GM18498 (cell line): Measurements from ENCODE around the gene LYST.
"Not testable (repeated sequence)": the region's sequence is repeated elsewhere in the genome, so short reads cannot be mapped to it uniquely, and the experiment has no call there.

Source experiments
- ATAC-seq: cut with Tn5 transposase; IDR thresholded peaks from one replicate; pipeline ENCODE4 v1.9.1; 2021; ENCODE audit warnings: mild to moderate bottlenecking, moderate library complexity; ENCODE audit not compliant: unreplicated experiment

Gene LYST

DNA sequence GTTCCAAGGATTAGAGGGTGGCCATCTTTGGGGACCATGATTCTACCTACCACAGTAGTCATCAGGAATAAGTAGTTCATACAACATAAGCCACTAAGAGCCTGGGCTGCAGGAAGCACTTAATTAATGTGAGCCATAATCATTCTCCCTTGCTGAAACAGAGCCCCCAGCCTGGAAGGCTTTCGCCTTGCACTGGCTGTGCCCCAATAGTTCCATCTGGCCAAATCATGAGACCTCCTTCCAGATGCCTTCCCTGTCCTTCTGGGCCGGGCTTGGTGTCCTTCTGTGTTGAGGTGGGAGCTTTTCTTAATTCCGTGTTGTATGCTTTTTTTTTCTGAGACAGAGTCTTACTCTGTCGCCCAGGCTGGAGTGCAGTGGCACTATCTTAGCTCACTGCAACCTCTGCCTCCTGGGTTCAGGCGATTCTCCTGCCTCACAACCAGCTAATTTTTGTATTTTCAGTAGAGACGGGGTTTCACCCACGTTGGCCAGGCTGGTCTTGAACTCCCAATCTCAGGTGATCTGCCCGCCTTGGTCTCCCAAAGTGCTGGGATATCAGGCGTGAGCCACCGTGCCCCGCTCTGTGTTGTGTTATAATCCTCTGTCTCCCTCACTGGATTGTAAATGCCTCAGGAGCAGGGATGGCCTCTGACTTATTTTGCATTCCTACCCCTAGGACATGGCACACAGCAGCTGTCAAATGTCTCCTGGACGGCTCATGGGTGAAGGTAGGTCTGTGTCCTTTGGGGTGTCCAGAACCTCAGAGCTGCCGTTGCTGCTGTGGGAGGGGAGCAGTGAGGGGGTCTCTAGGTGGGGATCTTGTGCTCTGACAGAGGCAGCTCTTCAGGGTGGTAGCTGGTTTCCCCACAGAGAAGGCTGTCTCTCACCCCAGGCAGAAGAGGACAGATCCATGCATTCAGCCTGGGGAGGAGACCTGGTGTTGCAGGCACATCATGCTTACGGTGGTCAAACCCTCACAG, 227.2 kb downstream of the LYST start:
- ATAC-seq: no peak

DNA sequence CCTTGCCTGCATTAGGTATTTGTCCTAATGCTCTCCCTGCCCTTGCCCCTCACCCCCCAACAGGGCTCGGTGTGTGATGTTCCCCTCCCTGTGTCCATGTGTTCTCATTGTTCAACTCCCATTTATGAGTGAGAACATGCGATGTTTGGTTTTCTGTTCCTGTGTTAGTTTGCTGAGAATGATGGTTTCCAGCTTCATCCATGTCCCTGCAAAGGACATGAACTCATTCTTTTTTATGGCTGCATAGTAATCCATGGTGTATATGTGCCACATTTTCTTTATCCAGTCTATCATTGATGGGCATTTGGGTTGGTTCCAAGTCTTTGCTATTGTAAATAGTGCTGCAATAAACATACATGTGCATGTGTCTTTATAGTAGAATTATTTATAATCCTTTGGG, 228.1 kb downstream of the LYST start:
- not testable (repeated sequence) for ATAC-seq

DNA sequence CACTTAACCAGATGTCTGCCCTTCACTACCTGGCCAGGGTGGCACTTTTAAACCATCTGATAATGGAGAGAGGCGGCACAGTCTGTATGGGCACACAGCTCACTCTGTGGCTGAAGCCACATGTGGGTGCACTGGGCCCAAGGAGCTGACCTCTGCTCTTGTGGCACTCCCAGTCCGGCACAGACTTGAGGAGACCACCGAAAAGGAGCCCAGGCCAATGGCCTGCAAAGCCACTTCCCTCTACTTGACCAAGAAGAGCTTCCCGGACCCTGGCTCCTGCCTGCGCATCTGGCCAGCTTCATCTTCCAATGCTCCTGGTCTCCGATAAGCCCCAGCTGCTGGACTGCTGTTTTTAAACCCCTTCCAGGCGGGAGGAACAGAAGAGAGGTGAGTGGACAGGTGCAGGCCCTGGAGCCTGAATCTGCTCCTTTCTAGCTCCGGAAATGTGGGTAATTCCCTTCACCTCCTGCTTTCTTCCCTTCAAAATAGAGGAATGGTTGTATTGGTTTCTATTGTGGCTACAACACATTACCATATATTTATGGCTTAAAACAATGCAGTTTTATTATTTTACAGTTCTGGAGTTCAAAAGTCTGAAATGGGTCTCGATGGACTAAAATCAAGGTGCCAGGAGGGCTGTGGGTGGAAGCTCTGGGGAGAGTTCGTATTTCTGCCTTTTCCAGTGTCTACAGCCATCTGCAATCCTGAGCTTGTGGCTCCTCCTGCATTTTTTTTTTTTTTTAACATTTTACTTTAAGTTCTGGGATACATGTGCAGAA, 228.8 kb downstream of the LYST start:
- ATAC-seq: no peak

DNA sequence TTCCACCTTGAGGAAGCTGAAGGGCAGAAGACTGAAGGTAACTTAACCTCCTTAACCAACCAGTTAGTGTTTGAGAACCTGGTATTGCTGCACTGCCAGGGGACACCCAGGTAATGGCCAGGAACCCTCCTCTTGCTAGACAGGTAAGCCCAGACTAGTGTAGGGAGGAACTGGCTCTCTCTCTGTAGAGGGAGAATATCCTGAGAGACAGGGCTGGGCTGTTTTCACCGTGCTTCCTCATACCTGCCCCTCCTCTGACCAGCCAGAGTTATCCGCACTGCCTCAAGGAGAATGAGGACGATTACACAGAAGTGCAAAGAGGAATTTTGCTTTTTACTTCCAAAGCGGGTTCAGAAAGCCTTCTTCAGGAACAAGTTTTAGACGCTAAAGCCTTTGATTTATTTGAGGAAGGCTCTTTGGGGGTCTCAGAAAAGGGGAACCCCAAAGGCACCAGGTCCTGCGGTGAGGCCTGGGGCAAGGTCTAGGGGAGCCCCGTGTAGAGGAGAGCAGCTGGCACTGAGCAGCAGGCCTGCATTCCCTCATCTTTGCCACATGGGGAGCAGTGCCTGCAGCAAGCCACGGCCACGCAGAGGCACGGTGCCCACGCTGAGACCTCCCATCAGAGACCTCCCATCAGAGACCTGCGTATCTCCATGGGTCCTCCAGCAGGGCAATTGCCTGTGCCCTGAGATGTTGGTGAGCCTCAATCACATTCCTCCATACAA, 230.6 kb downstream of the LYST start:
- no peak for ATAC-seq

DNA sequence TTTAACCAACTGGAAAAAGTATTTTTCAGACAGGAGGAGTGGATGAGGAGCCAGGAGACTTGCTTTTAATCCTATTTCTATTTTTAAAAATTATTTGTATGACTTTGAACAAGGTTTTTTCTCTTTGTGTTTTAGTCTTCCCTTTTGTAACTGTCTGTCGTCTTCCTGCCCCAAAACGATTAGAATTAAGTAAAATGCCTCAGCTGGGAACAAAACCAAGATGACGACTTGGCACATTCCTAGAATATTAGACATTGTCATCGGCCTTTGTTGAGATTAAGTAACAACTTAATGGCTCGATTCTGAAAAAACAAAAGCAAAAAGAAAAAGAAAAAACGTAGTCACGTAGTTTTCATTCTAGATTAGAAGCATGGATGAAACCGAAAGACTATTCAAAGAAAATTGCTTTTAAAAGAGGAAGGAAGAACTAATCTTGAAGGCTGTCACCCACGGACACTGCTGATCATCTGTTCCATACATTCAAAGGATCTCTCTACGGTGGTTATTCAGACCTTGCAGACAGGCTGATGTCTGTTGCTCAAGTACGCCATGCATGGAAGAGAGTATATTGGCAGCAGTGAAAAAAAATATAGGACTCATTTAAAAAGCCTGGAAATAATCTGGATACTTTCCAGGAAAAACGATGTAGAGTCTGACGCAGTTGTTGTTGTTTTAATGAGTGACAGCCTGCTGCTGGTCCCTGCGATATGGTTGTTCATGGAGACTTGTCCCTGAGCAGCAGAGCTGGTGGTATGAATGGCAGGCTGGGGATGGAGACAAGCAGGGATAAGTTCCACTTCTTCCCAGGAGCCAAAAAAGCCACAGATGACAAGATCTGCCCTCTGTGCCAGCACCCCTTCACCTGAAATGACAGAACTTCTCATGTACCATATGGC, 234.0 kb downstream of the LYST start:
- ATAC-seq: peak; percentile 89

DNA sequence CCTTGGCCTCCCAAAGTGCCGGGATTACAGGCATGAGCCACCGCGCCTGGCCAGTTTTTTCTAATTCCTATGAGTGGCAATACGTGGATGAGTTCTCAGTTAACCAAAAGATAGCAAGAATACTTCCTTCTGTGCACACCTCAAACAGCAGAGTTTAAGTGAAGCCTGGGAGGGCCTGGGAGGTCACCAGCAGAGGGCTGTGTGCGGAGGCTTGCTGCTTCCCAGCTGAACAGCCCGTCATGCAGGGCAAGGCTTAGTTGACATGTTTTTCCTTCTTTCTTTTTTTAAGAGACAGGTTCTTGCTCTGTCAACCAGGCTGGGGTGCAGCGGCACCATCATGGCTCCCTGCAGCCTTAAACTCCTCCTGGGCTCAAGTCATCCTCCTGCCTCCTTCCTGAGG, 234.9 kb downstream of the LYST start:
- no peak for ATAC-seq

DNA sequence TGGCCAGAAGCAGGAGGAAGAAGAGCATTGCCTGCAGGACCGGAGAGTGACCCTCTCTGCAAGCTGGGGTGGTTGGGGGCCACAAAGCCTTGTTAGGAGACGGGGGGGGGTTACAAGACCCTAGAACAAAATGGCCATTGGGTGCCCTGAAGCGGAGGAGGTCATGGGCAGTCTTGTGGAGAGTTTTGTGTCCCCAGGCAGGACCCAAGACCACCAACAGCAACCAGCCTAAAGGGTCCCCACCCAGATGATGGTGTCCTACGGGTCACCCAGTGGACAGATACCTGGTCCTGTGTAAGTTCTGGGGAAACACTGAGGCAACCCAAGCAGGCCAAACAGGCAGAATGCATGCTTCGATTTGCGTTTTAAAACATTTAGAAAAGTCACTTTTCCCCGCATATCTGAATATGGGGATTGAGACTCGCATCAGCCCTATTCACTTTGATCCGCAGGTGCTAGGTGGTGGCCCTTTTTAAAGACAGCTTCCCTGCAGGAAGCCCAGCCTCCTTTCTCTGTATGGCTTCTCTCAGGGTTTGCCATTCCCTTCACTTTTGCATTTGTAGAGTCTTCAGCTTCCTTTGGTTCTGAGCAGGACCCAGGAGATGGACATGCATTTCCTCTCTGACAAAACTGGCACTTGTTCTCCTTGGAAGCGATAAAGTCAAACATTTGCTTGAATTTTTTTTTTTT, 238.2 kb downstream of the LYST start:
- ATAC-seq: no peak

DNA sequence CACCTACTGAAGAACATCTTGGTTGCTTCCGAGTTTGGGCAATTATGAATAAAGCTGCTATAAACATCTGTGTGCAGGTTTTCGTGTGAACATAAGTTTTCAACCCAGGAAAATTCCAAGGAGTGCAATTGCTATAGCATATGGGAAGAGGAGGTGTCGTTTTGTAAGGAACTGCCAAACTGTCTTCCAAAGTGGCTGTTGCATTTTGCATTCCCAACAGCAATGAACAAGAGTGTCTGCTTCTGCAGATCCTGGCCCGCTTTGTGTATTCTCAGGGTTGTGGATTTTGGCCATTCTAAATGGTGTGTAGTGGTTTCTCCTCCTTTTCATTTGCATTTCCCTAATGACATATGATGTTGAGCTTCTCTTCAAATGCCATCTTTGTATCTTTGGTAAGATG, 240.9 kb downstream of the LYST start:
- ATAC-seq: no peak

DNA sequence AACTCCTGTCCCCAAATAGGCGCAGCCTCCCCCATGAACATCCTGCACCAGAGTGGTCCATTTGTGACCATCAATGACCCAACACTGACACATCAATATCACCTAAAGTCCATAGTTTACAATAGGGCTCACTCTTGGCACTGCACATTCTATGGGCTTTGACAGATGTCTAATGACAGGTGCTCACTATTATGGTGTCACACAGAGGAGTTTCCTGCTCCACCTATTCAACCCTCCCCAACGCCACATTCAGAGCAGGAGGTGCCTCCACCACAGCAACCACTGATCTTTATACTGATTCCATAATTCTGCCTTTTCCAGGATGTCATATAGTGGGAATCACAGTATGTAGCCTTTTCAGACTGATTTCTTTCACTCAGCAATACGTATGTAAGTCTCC, 241.4 kb downstream of the LYST start:
- ATAC-seq: no peak

DNA sequence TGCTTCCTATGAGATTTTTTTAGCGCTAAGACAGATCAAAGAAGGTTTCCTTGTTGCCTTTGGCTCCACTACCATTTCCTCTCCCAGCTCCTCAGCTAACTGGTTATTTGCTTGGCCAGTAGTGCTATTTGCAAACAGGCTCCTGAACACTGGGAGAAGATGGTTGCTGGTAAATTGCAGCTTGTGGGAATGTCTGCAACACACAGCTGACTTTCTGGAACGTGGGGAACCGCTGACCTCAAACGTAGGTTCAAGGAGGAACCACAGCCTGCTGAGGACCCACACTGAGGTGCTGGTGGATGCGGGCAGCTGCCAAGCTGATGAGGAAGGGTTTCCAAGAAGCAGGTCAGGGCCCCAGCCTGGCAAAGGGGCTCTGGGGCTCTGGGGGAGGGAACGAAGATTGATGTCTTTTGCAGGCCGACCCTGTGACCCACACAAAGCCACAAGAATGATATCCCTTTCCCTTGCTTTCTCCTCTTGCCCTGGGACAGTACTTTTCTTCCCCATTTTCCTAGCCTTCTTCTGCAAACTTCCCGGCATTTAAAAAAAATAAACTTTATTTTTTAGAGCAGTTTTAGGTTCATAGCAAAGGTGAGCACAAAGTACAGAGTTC, 241.9 kb downstream of the LYST start:
- ATAC-seq: no peak

DNA sequence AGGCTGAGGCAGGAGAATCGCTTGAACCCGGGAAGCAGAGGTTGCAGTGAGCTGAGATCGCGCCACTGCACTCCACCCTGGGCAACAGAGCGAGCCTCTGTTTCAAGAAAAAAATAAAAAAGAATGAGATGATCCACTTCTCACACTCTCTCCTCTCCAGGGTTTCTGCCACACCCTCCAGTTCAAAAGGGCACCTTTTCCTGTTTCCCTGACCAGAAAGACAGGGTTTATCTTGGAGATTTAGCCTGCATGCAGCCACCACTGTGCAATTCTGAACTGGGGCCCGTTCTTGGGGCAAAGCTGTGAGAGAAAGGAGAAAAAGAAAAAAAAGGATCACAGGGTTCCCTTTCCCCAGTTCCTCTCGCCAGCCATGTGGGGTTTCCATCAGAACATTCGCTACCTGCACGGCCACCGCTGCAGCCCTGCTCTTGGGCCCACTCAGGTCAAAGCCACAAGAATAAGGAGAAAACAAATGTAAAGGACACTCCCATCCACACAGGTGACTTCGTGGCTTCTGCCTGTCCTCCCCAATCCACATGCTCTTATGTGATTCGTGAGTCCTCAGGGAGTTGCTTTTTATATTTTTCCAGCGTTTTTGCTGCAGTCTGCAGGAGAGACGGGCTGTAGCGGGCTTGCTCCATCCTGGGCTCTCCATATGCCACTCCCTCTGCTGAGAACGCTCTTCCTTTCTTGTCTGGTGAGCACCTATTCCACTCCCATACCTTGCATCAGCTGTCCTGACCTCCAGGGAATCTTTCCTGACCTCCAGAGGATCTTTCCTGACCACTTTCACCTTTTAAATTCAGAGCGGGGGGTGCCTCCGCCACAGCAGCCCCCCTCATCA, 243.5 kb downstream of the LYST start:
- no peak for ATAC-seq

DNA sequence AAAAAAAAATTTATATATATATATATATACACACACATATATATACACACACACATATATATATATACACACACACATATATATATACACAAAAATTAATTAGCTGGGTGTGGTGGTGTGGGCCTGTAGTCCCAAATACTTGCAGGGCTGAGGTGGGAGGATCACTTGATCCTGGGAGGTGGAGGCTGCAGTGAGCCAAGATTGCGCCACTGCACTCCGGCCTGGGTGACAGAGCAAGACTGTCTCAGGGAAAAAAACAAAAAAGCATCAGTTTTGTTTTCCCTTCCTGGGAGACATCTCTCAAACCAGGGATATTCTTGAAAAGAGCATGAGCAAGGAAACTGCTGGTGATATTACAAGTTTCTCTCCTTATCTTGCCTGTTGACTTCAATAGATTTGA, 247.6 kb downstream of the LYST start:
- not testable (repeated sequence) for ATAC-seq

DNA sequence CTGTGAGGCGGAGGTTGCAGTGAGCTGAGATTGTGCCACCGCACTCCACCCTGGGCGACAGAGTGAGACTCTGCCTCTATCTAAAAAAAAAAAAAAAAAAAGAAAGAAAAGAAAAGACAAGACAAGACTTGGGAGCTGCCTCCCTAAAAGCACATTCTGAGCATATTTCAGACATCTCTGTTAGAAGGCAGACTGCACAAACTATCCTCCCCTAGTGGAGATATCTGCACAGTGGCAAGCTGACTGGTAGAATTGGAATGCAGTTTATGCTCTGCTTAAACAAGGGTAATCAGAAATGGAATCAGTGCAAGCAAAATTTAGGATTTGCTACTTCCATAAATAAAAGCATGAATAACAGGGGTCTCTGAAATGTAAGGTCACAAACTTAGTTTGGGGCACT, 248.9 kb downstream of the LYST start:
- no peak for ATAC-seq

DNA sequence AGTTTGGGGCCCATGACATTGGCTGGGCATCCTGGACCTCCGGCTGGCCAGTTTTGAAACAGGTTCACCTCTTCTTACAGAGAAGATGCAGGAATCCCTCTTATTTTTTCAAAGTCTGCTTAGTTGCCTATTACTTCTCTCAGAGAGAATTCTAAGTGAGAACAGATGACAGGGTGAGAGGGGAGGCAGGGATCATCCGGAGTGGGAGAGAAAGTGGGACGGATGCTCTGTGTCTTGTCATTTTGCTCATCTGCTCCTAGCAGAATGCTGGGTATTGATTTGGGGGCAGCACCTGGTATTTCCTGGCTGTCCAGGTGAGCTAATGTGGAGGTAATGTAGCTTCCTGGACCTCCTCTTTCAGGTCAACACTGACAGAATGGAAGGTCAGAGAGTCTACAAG, 249.6 kb downstream of the LYST start:
- ATAC-seq: no peak

DNA sequence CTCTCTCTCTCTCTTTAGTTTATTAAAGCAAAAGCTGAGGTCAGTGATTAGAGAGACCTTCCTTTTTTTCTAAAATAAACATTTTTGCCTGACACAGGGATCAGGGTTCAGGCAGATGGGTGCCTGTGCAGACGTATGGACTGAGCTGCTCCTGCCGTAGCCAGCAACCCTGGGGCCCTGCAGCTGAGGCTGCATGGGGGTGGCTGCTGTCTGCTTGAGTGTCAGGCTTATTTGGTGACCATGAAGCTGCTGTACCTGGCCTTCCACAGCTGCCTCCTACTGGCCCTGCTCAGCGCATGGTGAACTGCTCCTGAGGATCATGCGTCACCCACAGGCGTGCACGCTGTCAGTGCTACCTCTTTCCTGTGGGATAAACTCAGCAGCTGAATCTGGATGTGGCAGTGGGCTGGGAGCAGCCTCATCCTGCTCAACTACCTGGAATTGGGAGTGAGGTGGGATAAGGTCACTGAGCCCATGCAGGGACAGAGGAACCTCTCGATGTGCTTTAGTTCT, 252.2 kb downstream of the LYST start:
- ATAC-seq: no peak

DNA sequence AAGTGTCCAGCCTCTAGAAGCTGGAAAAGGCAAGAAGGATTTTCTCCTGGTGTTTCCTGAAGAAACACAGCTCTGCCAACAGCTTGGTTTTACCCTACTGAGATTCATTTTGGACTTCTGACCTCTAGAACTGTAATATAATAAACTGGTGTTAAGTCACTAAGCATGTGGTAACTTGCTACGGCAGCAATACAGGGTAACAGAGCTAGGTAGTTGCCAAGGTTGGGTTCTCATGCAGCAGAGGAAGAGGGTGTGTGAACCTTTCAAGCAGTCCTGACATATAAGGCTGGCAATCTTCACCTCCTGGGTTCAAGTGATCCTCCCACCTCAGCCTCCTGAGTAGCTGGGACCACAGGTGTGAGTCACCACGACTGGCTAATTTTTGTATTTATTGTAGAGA, 253.1 kb downstream of the LYST start:
- no peak for ATAC-seq

DNA sequence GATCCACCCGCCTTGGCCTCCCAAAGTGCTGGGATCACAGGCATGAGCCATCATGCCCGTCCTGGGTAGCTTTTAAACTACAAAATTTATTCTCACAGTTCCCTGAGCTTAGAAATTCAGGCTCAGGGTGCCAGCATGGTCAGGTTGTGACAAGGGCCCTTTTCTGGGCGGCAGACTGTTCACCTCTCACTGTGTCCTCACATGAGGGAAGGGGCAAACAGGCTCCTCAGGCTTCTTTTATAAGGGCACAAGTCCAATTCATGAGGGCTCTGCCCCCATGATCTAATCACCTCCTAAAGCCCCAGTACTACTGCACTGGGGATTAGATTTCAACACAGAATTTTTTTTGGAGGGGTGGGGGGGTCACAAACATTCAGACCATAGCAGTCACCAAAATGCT, 253.9 kb downstream of the LYST start:
- ATAC-seq: no peak
